CD8-positive, alpha-beta memory T cell (primary cell): ENCODE measurements around the gene RAB30. TPM values are rescaled to one million over a fixed set of nuclear protein-coding genes. Genes with fewer than 3 reads are reported as not detected.
"Not testable (repeated sequence)": the region's sequence is repeated elsewhere in the genome, so short reads cannot be mapped to it uniquely, and the experiment has no call there.

ENCODE experiments used
- CTCF ChIA-PET: fragments of 350-600 bp; sonication (Branson Sonifier 250); formaldehyde crosslinking; loops from one replicate; lab custom pipeline; 2021; ENCODE audit warnings: antibody characterized with exemption; lab: Charles Lee
- POLR2A ChIA-PET: fragments of 350-600 bp; sonication (Branson Sonifier 250); formaldehyde crosslinking; loops from one replicate; lab custom pipeline; 2021; ENCODE audit warnings: antibody characterized with exemption; lab: Charles Lee
- DNase-seq, 5 donors: peaks; one replicate each; pipeline versions ENCODE4 v3.0.0 to v3.0.0-alpha.2; 2020 to 2022; ENCODE audit warnings: mixed read lengths in 1 of 5
- H3K27ac ChIP-seq: one replicate; pipeline ENCODE4 v1.7.0; 2013; ENCODE audit warnings: low read depth, mild to moderate bottlenecking, low read length, moderate library complexity
- H3K27me3 ChIP-seq: 2 replicates; pipeline ENCODE4 v1.7.0; 2013; ENCODE audit warnings: low read length, mild to moderate bottlenecking; ENCODE audit not compliant: insufficient read depth, poor library complexity, severe bottlenecking
- H3K36me3 ChIP-seq: 2 replicates; pipeline ENCODE4 v1.7.0; 2013; ENCODE audit warnings: mild to moderate bottlenecking, low read length, moderate library complexity; ENCODE audit not compliant: insufficient read depth
- H3K4me1 ChIP-seq: 2 replicates; pipeline ENCODE4 v1.7.0; 2013; ENCODE audit warnings: mild to moderate bottlenecking, low read length, moderate library complexity; ENCODE audit not compliant: insufficient read depth
- H3K4me3 ChIP-seq: 2 replicates; pipeline ENCODE4 v1.7.0; 2013; ENCODE audit warnings: mild to moderate bottlenecking, low read length
- H3K9me3 ChIP-seq: 2 replicates; pipeline ENCODE4 v1.7.0; 2013; ENCODE audit warnings: mild to moderate bottlenecking, low read length
- H3K27ac Mint-ChIP-seq, 8 donors: one replicate each; pipeline ENCODE4 v1.8.0; 2020 to 2021; ENCODE audit warnings: mixed read lengths in 8 of 8, mild to moderate bottlenecking in 6 of 8, inconsistent platforms in 3 of 8, moderate library complexity in 3 of 8
- H3K27me3 Mint-ChIP-seq, 2 donors: one replicate each; pipeline ENCODE4 v1.8.0; 2020 to 2021; ENCODE audit warnings: mixed read lengths in 2 of 2, mild to moderate bottlenecking in 1 of 2, moderate library complexity in 1 of 2
- H3K36me3 Mint-ChIP-seq, 3 donors: one replicate each; pipeline ENCODE4 v1.8.0; 2020 to 2021; ENCODE audit warnings: mixed read lengths in 3 of 3, inconsistent platforms in 1 of 3, mild to moderate bottlenecking in 1 of 3
- H3K4me1 Mint-ChIP-seq, 3 donors: one replicate each; pipeline ENCODE4 v1.8.0; 2020 to 2021; ENCODE audit warnings: mixed read lengths in 3 of 3, inconsistent platforms in 1 of 3, mild to moderate bottlenecking in 1 of 3
- H3K4me3 Mint-ChIP-seq, 7 donors: one replicate each; pipeline ENCODE4 v1.8.0; 2020 to 2021; ENCODE audit warnings: mixed read lengths in 7 of 7, mild to moderate bottlenecking in 6 of 7, moderate library complexity in 4 of 7, inconsistent platforms in 2 of 7
- H3K9me3 Mint-ChIP-seq, 5 donors: one replicate each; pipeline ENCODE4 v1.8.0; 2020 to 2022; ENCODE audit warnings: mixed read lengths in 5 of 5, mild to moderate bottlenecking in 3 of 5, moderate library complexity in 2 of 5, inconsistent platforms in 1 of 5
- polyA plus RNA-seq: library from polyadenylated mRNA; unstranded; fragments of 300-500 nt; fragmentation: Illumina TruSeq; gene quantifications from one replicate; pipeline ENCODE4 v1.2.3, GENCODE V29; 2021
- total RNA-seq, 2 experiments: library from RNA; stranded (reverse); gene quantifications; one replicate each; pipeline ENCODE4 v1.2.3, GENCODE V29; 2021

The RAB30 gene
- total and polyA plus RNA-seq, 3 experiments from 2014 or later: 5.1 to 17.1 (median 15.7) TPM

- CTCF ChIA-PET: no interaction called here
- no peaks in the 10 kb centered on the region for H3K9me3 Mint-ChIP-seq
- H3K36me3 Mint-ChIP-seq: peaks cover 0 to 5% (median 3%) of the 10 kb centered on the region in 3 donors
- no peaks in the 10 kb centered on the region for H3K27me3 Mint-ChIP-seq
- no peaks in the 10 kb centered on the region for H3K27me3 ChIP-seq
- peaks cover 25 to 54% (median 31%) of the 10 kb centered on the region in 3 donors for H3K4me1 Mint-ChIP-seq
- no peak overlapping the region for H3K27ac Mint-ChIP-seq
- H3K4me3 Mint-ChIP-seq: no peak overlapping the region
- H3K36me3 ChIP-seq: no peaks in the 10 kb centered on the region
- POLR2A ChIA-PET: no interaction called here
- no peak overlapping the region for H3K4me3 ChIP-seq
- no peaks in the 10 kb centered on the region for H3K9me3 ChIP-seq
- DNase-seq: no peak
- no peak overlapping the region for H3K27ac ChIP-seq
- peaks cover 4% of the 10 kb centered on the region for H3K4me1 ChIP-seq
Measured at GRCh38 chr11:83012168-83013067, 59.3 kb downstream of the RAB30 start.

- H3K4me1 Mint-ChIP-seq: peaks cover 32 to 63% (median 40%) of the 10 kb centered on the region in 3 donors
- POLR2A ChIA-PET: no interaction called here
- CTCF ChIA-PET: no interaction called here
- Histone ChIP-seq H3K27ac (no peak overlapping the region), H3K27me3 (no peaks in the 10 kb centered on the region), H3K4me3 (no peak overlapping the region), H3K4me1 (peaks cover 4% of the 10 kb centered on the region), H3K9me3 (no peaks in the 10 kb centered on the region), H3K36me3 (no peaks in the 10 kb centered on the region)
- peak overlapping the region in 2 of 8 donors; percentile 9 to 48 for H3K27ac Mint-ChIP-seq
- no peaks in the 10 kb centered on the region for H3K9me3 Mint-ChIP-seq
- H3K27me3 Mint-ChIP-seq: no peaks in the 10 kb centered on the region
- H3K36me3 Mint-ChIP-seq: peaks cover 0 to 5% (median 3%) of the 10 kb centered on the region in 3 donors
- H3K4me3 Mint-ChIP-seq: no peak overlapping the region
- no peak for DNase-seq
Measured at GRCh38 chr11:83011333-83012167, 60.1 kb downstream of the RAB30 start.

- H3K4me1 Mint-ChIP-seq: peaks cover 26 to 60% (median 40%) of the 10 kb centered on the region in 3 donors
- H3K4me3 ChIP-seq: no peak overlapping the region
- DNase-seq: no peak
- CTCF ChIA-PET: no interaction called here
- POLR2A ChIA-PET: no interaction called here
- H3K36me3 ChIP-seq: no peaks in the 10 kb centered on the region
- no peak overlapping the region for H3K27ac ChIP-seq
- H3K9me3 ChIP-seq: no peaks in the 10 kb centered on the region
- no peak overlapping the region for H3K4me3 Mint-ChIP-seq
- no peaks in the 10 kb centered on the region for H3K9me3 Mint-ChIP-seq
- peaks cover 4% of the 10 kb centered on the region for H3K4me1 ChIP-seq
- H3K36me3 Mint-ChIP-seq: peaks cover 0 to 4% (median 3%) of the 10 kb centered on the region in 3 donors
- peak overlapping the region in 2 of 8 donors; percentile 30 to 39 for H3K27ac Mint-ChIP-seq
- no peaks in the 10 kb centered on the region for H3K27me3 ChIP-seq
- H3K27me3 Mint-ChIP-seq: no peaks in the 10 kb centered on the region
Measured at GRCh38 chr11:83009999-83010398, 61.7 kb downstream of the RAB30 start.

- H3K4me1 ChIP-seq, H3K4me3 Mint-ChIP-seq, H3K27me3 ChIP-seq, DNase-seq, H3K27me3 Mint-ChIP-seq, POLR2A ChIA-PET, H3K9me3 ChIP-seq, H3K27ac ChIP-seq, H3K4me3 ChIP-seq, H3K36me3 Mint-ChIP-seq, H3K27ac Mint-ChIP-seq, H3K36me3 ChIP-seq, H3K9me3 Mint-ChIP-seq: not testable (repeated sequence)
- H3K4me1 Mint-ChIP-seq: peaks cover 19 to 59% (median 33%) of the 10 kb centered on the region in 3 donors
- CTCF ChIA-PET: interaction anchor here (1.0 kb wide), 1 partner anchor 12 kb away, joined by 3 read pairs; no protein-coding TSS in a partner anchor
Measured at GRCh38 chr11:83009136-83009535, 62.6 kb downstream of the RAB30 start.

- CTCF ChIA-PET: interaction anchor here (1.0 kb wide), 1 partner anchor 11 kb away, joined by 3 read pairs; no protein-coding TSS in a partner anchor
- Histone ChIP-seq H3K36me3 (no peaks in the 10 kb centered on the region), H3K9me3 (no peaks in the 10 kb centered on the region), H3K27ac (no peak overlapping the region), H3K4me1 (peaks cover 4% of the 10 kb centered on the region), H3K4me3 (no peak overlapping the region), H3K27me3 (no peaks in the 10 kb centered on the region)
- Mint-ChIP-seq H3K36me3 (peaks cover 0 to 3% (median 2%) of the 10 kb centered on the region in 3 donors), H3K4me1 (peaks cover 16 to 54% (median 27%) of the 10 kb centered on the region in 3 donors), H3K27ac (no peak overlapping the region), H3K27me3 (peaks cover 0 to 1% of the 10 kb centered on the region in 2 donors), H3K4me3 (no peak overlapping the region), H3K9me3 (no peaks in the 10 kb centered on the region)
- POLR2A ChIA-PET: no interaction called here
- no peak for DNase-seq
Measured at GRCh38 chr11:83008581-83008923, 63.1 kb downstream of the RAB30 start.

GRCh38 chr11:83007909-83008580 lies 63.7 kb downstream of the RAB30 start:
- H3K4me3 Mint-ChIP-seq: peak overlapping the region in 1 of 7 donors; percentile 40
- no peaks in the 10 kb centered on the region for H3K27me3 ChIP-seq
- H3K4me1 ChIP-seq: peaks cover 4% of the 10 kb centered on the region
- H3K9me3 Mint-ChIP-seq: no peaks in the 10 kb centered on the region
- peaks cover 0 to 1% of the 10 kb centered on the region in 2 donors for H3K27me3 Mint-ChIP-seq
- ChIA-PET POLR2A (no interaction called here), CTCF (interaction anchor here (1.0 kb wide), 1 partner anchor 11 kb away, joined by 3 read pairs; no protein-coding TSS in a partner anchor)
- no peaks in the 10 kb centered on the region for H3K9me3 ChIP-seq
- H3K4me3 ChIP-seq: no peak overlapping the region
- peak overlapping the region in 3 of 8 donors; percentile 34 to 95 (median 80) for H3K27ac Mint-ChIP-seq
- peaks cover 16 to 54% (median 23%) of the 10 kb centered on the region in 3 donors for H3K4me1 Mint-ChIP-seq
- DNase-seq: no peak
- no peak overlapping the region for H3K27ac ChIP-seq
- no peaks in the 10 kb centered on the region for H3K36me3 ChIP-seq
- peaks cover 0 to 3% (median 2%) of the 10 kb centered on the region in 3 donors for H3K36me3 Mint-ChIP-seq

GRCh38 chr11:83007477-83007876 lies 64.2 kb downstream of the RAB30 start:
- H3K4me3 Mint-ChIP-seq: no peak overlapping the region

More at GRCh38 chr11:83007477-83007876, 64.2 kb downstream of the RAB30 start:
- ChIA-PET POLR2A (no interaction called here), CTCF (no interaction called here)
- H3K36me3 ChIP-seq: no peaks in the 10 kb centered on the region
- Mint-ChIP-seq H3K4me1 (peaks cover 16 to 51% (median 27%) of the 10 kb centered on the region in 3 donors), H3K27ac (peak overlapping the region in 1 of 8 donors; percentile 95), H3K27me3 (peaks cover 0 to 1% of the 10 kb centered on the region in 2 donors), H3K9me3 (no peaks in the 10 kb centered on the region), H3K36me3 (peaks cover 0 to 3% (median 2%) of the 10 kb centered on the region in 3 donors)
- H3K4me1 ChIP-seq: peaks cover 6% of the 10 kb centered on the region
- H3K27me3 ChIP-seq: no peaks in the 10 kb centered on the region
- no peak overlapping the region for H3K27ac ChIP-seq
- no peak for DNase-seq
- no peaks in the 10 kb centered on the region for H3K9me3 ChIP-seq
- H3K4me3 ChIP-seq: no peak overlapping the region
